NCI-H226 (cell line): ENCODE results near the gene FITM2.
A peak's percentile ranks its signal among the peaks of the same experiment; 100 is the strongest.
"Not testable (repeated sequence)": the region's sequence is repeated elsewhere in the genome, so short reads cannot be mapped to it uniquely, and the experiment has no call there.

Source experiments
- DNase-seq: peaks from one replicate; pipeline ENCODE4 v3.0.0-alpha.2; 2015

Gene FITM2, protein sequence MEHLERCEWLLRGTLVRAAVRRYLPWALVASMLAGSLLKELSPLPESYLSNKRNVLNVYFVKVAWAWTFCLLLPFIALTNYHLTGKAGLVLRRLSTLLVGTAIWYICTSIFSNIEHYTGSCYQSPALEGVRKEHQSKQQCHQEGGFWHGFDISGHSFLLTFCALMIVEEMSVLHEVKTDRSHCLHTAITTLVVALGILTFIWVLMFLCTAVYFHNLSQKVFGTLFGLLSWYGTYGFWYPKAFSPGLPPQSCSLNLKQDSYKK

DNA sequence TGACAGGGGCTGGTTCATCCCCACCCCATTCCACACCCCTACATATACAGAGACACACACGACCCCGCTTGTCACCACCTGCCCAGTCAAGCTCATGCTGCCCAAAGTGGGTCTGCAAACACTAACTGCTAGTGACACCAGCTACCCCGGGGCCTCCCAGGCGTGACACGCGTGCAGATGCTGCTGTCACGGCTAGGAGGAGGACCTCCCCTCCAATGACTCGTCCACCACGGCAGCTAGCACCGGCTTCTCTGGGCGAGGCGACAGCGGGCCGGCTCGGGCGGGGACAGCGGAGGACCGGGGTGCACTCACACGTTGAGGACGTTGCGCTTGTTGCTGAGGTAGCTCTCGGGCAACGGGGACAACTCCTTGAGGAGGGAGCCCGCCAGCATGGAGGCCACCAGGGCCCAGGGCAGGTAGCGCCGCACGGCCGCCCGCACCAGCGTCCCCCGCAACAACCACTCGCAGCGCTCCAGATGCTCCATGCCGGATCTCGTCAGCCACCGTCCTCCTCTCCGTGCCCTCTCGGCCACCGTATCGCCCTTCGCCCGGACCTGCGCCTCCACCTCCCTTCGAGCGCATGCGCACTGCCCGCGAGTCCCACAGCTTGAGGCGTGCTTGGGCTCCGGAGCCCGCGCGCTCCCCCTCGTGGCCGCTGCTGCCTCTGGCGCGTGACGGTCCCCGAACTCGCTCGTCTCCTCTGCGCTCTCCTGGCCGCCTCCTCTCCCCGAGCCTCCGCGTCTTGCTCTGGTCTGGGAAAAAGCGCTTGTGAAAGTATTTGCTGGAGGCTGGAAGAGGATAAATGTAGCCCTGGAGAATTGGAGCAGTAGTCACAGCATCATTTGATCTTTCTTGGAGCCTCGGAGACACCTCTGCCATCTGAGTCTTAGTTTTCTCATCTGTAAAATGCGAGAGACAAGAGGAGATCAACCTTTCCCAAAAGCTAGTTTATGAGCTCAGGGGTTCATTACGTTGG is at the start of gene FITM2:
TSS of gene FITM2 (minus strand) at position 539 of the 976 bp plus-strand sequence. CDS start at position 485, 54 bp downstream.
- peak; percentile 91 for DNase-seq

DNA sequence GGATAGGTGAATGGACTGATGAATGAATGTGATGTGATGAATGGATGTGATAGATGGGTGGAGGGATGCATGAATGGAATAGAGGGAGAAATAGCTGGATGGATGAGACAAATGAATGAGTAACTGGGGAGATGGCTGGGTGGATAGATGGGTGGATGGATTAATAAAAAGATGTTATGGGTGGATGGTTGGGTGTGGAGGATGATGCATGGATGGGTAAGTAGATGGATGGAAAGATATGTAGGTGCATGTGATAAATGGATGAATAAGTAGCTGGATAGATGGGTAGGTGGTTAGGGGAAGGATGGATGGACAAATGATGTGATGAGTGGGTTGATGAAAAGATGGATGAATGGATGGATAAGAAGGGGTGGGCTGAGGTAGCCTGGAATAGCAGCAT is 49.2 kb upstream of the FITM2 start:
- no peak for DNase-seq

DNA sequence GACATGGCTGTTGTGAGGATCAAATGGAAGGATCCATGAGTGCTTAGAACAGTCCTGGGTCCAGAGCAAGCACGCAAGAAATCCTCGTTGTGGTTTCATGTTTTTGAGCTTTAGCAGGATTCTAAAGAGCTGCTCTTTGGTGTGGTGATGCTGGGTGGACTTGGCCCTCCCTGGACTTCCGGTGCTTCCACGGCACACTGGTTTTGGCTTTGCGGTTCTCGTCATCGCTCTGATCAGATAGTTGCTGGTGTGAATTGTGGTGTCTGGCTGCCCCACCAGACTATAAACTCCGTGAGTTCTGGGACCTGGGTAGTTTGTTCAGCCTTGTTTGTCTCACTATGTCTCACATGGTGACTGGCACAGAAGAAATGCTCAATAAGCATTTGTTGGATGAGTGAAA is 47.8 kb upstream of the FITM2 start:
- no peak for DNase-seq

DNA sequence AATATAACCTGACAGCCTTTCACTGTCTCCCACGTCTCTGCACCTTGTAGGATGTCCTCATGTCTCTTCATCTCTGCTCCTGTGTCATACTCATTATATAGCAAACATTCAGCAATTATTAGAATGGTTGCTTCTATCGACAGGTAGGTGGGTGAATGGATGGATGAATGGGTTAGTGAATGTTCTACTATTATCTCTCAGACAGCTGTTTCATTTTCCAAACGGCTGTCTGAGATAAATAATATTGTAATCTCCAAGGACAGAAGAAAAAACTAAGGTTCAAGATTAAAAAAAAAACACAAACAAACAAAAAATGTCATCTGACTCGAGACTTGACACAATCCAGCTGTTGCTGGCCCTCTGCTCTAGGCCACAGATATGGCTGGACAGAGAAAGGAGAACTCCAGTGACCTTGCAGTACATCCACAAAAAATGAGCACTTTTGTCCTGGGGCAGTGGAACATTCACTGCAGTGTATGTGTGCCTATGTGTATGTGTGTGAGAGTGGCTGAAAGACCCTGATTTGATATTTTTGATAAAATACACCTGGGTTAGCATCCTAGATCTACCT is 46.6 kb upstream of the FITM2 start:
- no peak for DNase-seq

DNA sequence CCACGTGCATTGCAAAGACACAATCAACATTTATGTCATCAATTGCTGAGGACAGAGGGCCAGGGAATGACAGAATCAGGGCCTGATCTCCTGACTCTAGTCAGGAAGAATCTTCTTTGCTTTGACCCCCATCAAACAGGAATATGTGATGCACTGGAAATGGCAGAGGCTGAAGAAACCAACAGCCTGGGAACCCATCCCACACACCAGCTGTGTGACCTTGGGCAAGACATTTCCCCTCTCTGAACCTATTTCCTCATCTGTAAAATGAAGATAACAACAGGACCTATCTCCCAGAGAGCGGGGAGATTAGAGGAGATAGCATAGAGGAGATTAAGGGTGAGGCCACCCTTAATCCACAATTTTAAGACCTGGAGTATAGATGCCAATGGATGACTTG is 46.0 kb upstream of the FITM2 start:
- no peak for DNase-seq

DNA sequence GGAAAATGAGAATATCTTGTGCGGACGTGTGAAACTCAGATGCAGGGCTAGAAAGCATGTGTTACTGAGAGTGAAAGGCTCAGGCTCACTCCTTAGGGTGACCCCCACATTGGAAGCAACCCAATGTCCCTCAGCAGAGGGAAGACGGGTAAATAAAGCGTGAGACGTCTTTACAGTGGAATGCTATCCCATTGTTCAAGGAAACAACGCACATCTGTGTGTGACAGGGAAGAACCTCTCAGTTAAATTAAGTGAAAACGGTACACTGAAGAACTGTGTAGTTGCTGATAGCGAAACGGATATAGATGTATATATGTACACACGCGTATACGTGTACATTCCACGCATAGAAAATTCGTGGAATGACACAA is 45.3 kb upstream of the FITM2 start:
- DNase-seq: no peak

DNA sequence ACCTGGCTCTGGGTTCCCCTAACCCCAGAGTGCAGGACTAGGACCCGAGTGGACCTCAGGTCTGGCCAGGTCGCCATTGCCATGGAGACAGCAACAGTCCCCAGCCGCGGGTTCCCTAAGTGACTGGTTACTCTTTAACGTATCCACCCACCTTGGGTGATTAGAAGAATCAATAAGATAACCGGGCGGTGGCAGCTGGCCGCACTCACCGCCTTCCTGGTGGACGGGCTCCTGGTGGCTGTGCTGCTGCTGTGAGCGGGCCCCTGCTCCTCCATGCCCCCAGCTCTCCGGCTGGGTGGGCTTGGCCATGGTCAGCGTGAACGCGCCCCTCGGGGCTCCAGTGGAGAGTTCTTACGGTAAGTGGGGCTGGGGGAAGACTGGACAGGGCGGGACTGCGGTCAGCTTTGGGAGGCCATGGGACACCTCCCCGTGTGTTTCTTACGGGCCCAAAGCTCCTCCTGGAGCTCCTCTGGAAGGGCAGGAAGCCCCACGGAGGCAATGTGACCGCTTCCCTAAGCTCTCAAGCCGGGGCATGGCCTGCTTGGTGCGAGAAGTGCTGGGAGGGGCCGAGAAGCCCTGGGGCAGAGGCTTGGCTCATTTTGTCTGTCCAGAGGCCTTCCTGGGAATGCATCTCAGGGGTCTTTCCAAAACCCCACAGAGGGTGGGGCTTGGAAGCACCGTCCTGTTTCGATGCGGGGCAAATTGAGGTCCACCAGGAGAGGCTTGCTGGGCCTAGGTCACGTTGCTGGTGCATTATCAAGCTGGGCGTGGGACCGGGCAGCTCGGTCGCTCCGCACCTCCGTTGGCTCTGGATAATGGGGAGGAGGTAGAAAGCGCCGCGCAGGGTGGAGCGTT is 44.7 kb upstream of the FITM2 start, which contains the start of gene HNF4A:
TSS of gene HNF4A (plus strand) at position 202 of the 855 bp plus-strand sequence. CDS start at position 308, 106 bp downstream.
- no peak for DNase-seq

DNA sequence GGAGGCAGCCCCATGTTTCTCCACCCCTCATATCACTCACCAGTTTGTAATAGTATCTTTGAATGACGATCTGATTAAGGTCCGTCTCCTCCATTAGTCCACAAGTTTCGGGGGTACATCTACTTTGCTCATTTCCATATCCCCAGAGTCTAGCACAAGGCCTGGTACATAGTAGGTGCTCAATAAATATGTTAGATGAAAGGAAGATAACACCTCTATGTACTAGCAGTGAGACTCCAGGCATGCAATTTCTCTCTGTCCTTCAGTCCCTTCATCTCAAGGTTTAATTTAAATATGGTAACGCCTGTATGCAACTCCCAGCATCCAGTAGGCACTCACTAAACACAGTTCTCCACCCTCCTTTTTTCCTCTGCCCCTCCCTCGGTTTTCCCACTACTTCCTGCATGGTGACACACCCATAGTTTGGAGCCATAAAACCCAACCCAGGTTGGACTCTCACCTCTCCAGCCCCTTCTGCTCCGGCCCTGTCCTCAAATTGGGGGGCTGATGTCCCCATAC is 44.0 kb upstream of the FITM2 start:
- no peak for DNase-seq

DNA sequence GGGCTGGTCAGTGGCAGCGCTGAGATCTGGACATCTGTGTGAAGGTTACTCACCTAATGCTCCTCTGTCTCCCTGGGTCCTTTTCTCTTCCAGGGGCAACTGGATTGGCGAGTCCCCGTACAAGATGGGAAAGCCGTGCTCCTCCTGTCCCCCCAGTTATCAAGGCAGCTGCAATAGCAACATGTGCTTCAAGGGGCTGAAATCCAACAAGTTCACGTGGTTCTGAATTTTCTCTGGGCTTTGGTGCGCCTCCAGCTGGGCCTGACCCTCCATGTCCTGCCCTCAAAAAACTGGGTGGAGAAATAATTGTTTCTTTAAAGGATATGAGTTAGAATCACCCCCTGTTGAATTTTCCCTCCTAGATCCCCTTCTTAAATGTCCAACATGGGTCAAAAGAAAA is 39.6 kb upstream of the FITM2 start:
- DNase-seq: no peak

DNA sequence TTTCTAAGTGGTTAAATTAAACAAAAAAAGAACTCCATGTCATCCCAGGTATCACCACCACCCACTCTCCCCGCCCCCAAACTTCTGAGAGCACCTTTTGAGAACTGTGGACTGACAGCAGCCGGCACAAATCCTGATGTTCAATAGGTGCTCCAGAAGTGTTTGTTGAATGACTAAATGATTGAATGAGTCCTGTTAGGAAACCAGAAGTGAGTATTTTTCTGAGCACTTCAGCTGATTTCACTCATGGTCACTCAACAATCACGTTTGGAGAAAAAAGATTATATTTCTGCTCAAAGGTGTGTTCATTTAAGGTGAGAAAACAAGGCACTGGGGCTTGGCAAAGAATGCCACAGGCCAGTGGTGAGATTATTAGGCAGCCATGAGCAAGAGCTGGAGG is 38.3 kb upstream of the FITM2 start:
- DNase-seq: no peak

DNA sequence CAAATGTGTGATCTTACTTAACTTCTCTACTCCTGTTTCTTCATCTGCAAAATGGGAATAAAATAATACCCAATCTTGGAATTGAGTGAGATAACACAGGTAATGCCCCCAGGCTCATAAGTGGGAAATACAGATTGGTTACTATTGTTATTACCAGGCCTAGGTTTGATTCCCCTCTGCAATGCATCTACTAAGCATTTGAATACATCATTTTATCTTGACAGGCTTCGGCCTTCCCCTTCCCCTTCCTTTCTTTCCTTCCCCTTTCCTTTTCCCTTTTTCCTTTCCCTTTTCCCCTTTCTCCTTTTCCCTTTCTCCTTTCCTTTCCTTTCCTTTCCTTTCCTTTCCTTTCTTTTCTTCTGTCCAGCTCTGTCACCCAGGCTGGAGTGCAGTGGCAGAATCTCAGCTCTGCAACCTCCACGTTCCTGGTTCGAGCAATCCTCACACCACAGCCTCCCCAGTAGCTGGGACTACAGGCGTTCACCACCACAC is 37.2 kb upstream of the FITM2 start:
- DNase-seq: no peak

DNA sequence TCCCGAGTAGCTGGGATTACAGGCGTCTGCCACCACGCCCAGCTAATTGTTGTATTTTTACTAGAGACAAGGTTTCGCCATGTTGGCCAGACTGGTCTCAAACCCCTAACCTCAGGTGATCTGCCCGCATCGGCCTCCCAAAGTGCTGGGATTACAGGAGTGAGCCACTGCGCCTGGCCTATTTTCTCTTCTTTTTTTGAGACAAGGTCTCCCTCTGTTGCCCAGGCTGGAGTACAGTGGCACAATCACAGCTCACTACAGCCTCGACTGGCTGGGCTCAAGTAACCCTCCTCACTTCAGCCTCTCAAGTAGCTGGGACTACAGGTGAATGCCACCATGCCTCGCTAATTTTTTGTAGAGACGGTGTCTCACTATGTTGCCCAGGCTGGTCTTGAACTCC is 34.9 kb upstream of the FITM2 start:
- not testable (repeated sequence) for DNase-seq

DNA sequence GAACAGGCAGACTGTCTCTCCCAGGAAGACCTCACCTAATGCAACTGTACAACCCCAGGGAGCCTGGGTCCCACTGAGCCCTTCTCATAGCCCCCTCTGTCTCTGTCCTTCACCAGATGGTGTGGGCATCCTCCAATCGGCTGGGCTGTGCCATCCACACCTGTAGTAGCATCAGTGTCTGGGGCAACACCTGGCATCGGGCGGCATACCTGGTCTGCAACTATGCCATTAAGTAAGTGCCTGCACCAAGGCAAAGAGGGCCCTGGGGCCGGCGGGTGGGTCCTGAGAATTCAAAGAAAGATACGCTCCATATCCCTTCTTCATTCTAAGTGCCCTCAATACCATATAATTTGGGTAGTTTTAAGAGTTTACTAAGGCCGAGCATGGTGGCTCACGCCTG is 34.1 kb upstream of the FITM2 start:
- no peak for DNase-seq

DNA sequence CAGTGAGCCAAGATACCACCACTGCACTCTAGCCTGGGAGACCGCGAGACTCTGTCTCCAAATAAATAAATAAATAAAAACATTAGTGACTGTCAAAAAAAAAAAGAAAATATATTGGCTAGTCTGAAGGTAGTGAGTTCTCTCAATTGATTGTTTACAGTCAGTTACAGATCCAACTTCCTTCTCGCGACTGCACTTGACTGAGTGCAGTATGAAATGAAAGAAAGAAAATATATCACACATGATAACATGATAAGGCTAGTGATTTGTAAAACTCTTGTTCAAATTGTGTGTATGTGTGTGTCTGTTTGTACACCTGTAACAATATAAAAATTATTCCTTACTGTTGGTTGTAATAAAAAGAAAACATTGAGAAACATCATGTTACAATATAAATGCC is 33.7 kb upstream of the FITM2 start:
- DNase-seq: no peak

DNA sequence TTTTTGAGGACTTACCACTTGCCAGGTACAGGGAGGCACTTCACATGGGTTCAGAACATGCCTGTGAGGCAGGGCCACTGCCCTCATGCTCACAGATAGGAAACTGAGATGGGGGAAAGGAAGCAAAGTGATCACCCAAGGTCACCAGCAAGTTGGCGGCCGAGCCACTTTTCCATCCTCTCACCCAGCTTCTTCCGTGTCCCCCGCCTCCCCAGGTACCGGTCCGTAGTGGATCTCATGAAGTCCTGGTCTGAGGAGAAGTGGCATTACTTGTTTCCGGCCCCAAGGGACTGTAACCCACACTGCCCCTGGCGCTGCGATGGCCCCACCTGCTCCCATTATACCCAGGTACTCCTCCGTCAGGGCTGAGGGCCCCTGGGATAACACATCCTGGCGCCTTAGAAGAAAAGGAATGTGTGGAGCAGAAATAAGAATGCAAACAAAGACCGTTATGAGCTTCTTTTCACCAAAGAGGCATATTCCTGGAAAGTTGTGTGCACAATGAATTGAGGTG is 32.2 kb upstream of the FITM2 start:
- DNase-seq: no peak

DNA sequence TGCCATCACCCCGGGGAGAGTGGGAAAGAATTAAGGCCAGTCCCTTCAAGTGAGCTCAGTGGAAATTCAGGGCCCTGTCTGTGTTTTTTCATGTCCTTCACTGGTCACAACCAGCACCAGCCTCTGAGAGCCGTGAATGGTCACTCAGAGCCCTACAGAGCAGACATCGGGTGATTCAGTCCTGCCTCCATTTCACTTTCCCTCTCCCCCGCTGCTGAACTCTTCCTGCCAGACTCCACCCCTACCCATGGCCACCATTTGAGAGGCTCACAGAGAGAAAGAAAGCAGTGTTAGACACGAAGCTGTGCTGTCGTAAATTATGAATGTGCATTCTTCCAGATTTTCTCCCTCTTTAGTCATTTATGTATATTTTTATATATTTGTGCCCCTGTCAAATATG is 31.2 kb upstream of the FITM2 start:
- no peak for DNase-seq

DNA sequence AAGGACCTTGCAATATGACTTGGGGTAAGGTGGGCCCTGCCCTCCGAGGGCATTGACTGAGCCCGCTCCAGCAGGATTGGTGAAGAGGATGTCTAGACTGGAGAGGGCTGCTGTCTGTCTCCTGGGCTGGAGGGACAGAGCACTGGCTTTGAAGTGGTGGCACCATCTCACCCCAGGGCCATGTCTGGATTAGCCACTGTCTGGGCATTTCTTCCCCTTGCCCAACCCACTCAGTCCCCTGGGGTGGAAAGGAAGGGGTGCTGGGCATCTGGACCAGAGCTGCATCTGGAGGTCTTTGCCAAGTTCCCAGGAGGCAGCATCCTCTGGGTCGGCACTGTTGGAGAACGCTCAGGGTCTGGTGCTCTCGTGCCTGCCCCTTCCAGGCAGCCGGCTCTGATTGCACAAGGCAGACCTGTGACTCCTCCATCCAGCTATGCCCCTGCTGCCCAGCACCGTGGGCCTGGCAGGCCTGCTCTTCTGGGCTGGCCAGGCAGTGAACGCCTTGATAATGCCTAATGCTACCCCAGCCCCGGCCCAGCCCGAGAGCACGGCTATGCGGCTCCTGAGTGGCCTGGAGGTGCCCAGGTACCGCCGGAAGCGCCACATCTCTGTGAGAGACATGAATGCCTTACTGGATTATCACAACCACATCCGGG is 25.9 kb upstream of the FITM2 start, which contains the start of gene R3HDML:
TSS of gene R3HDML (plus strand) at position 319 of the 656 bp plus-strand sequence. CDS start at position 434, 115 bp downstream.
- DNase-seq: no peak

DNA sequence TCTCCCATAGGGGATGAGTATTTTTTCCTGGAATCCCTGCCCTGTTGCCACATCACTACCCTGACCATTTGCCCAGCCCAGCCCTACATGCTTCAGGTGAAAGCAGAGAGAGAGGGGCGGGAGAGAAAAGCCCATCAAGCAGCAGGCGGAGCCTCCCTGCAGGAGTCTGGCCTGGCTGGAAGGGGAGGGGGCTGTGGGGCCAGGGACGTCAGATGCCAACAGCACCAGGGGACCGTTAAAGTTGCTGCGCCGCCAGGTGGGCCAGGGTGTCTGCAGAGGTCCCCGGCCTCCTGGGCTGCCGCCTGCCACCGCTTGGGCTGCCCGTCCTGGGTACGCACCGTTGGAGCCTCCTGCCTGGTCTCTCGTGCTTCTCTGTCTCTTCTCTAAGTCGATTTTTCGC is 25.1 kb upstream of the FITM2 start:
- no peak for DNase-seq

DNA sequence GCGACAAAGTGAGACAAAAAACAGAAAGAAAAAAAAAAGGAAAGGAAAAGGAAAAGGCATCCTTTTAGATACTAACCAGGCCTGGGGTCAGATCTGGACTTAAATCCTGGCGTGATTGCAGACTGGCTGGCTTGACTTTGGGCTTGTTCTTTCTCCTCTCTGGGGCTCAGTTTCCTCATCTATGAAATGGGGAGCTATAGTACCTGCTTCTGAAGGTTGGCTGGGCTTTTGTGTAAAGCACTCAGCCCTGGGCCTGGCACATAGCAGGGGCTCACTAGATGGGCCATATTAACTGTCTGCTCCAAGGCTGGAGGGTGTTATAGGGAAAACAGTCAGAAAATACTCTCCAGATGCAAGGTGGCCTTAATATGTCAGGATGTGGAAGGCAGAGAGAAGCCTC is 24.7 kb upstream of the FITM2 start:
- no peak for DNase-seq

DNA sequence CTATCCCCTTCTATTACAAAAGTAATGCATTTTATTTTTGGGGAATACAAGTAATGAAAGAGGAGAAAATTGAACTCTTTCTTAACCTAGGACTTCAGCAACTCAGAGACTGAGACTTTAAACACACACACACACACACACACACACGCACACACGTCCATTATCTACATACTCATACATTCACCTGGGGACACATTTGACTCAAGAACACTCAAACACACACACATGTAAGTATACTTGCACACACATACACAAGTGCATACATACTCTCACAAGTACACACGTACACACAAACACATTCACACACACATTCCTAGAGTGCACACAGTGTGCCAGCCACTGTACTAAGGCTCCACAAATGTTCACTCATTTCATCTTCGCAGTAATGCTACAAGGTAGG is 23.7 kb upstream of the FITM2 start:
- no peak for DNase-seq

DNA sequence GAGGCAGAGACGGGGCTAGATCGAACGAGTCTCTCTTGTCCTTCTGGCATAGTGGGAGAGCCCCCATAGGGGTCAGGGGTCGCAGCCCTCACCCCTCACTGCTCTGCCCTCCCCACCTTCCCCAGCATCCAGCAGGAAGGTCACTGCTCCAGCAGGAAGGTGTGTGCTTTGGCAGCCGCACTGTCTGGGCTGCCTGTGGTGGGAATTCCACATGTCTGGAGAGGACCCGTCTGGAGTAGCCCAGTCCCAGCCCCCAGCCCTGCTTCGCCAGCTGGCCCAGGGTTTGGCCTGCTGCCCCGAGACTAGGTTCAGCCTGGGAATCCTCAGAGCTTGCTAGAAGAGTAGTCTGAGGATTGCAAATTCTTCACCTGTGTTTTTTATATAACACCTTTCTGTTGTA is 23.3 kb upstream of the FITM2 start:
- DNase-seq: no peak
